Islet precursor cell (in vitro differentiated cells): ENCODE data around the gene RALGPS1.

Experiments used
- DNase-seq: peaks from one replicate; pipeline ENCODE4 v3.0.0-alpha.2; 2018

The RALGPS1 gene

DNA sequence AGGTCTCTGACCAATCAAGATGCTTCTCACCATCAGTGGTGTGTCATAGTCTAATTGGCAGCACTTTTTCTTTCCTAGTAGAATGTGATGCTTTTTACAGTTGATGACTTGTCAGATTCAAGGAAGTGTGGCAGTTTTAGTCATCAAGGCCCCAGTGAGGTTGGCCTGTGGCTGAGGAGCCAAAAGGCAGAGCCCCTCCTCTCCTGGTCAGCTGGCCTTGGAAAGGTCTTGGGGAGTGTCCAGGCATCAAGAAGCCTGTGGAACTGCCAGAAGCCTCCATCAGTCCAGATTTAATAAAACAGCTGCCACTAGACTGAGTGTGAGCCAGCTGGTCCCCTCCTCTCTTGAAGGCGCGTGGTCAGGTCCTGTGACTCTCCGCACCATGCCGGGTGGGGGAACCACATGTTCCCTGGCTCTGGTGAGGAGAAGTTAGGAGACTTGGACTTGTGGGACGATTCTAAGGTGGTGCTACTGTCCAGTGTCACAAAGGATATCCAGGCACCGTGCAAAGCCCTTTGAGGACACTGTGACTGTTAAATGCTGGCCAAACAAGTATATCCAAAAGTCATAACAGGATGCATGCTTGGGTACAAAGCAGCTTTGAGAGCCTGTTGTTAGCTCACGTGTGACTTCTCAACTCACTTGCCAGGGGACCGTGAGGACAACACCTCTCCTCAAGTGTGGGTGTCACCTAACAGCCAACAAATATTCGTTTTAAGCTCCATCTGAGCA lies 213.9 kb downstream of the RALGPS1 start:
- no peak for DNase-seq

DNA sequence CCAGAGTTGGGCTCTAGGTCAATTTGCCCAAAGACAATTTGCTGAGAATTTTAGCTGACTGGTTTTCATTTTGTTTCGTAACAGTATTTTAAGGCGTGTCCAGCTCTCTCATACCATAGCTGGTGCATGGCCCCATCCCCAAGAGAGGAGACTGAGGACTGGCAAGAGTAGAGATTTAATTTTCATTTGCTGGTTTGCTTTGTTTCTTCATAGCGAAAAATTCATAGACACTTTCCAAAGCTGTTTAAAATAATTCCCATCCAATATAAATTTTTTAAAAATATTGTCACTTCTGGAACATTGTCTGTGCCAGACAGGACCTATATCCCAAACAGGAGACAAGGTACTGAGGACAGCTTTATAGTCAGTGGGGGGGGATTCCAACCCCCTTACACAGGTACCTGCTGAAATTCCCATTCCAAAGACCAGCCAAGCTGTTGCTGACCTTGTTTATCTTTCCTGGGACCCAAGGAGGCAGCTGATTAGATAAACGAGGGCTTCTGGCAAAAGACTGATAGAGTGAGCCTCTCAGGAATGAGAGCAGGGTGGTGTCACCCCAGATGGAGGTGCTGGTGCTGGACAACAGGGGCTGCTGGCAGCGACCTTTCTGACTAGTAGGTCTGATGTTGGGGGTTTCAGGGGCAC lies 214.6 kb downstream of the RALGPS1 start:
- DNase-seq: no peak

DNA sequence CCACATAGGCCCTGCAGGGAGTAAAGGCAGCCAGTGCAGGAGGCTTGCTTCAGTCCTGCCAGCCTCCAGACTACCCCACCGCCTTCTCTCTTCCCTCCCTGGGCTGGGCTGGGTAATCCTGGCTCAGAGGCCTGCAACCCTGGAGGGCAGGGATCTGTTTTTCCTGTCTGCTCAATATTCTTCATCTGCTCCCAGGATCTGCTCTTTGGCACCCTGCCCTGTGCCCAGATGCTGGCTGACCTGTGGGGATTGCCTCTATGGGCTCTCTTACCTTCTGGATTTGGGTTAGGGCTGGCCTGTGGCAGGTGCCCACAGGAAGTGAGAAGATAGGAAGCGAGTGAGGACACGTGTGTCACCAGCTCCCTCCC lies 215.1 kb downstream of the RALGPS1 start:
- DNase-seq: no peak

DNA sequence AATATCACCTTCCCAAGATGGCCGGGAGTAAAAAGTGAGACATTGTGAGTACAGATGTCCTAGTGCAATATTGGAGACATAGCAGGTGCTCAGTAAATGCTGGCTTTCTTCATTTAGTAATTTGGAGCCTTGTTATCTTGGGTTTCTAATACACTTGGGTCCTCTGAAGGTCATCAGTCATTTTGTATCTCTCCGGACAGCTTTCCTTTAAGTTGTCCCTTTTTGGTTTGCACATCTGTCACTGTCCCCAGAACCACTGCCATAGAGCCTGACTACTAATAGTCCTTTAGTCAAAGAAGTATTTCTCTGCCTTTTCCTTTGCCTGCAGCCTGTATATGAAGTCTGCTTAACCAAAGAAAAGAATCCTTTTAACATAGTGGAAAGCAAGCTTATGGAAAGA lies 215.7 kb downstream of the RALGPS1 start:
- DNase-seq: no peak

DNA sequence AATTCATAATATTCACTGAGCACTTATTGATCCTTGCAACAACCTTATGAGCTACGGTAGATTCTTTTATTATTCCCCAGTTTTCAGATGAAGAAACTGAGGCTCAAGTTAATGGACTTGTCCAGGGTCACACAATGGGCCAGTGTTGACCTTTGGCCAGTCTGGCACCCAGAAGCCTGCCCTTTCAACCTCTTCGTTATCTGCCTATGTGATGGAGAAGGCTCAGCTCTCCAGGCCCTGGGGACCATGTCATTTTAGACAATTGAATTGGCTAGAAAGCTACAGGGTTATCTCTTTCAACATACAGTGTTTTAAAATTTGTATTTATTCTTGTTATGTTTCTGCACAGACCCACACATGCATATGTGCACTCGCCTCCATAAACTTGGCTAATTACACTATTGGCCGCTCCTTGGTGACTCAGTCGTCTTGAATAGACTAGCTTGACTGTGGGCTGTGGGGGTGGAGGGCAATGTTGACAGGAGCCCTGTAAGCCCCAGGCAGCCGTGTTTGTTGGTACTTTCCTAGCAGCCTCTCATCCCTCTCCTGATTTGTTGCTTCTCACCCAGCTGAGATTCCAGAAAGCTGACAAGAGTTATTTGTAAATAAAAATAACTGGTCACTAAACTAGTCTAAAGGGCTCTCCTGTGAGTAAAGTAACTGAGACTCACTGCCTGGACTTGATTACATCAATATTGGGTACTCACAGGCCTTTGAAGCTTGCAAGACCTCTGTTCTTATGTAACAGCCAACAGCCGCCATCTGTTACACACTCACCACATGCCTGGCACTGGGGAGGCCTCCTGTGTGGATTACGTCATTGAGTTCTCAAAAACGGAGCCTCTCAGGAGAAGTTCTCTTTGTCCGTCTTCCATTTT lies 216.3 kb downstream of the RALGPS1 start:
- peak; percentile 71 for DNase-seq

DNA sequence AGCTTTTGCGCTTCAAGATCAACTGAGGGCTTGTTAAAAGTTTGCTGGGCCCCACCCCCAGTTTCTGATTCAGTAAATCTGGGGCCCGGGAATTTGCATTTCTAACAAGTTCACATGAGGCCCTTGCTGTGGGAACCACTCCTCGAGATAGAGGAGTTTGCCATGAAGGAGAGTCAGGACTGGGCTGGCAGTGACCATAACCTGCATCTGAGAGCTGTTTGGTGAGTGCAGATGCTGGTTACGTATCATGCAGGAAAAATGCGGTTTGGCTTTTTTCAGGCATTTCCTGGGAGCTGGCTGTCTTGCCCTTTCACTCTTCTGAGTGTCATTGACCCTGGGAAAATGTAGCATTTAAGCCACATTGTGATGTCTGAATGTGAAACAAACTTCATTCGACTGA lies 217.3 kb downstream of the RALGPS1 start:
- DNase-seq: peak; percentile 88

DNA sequence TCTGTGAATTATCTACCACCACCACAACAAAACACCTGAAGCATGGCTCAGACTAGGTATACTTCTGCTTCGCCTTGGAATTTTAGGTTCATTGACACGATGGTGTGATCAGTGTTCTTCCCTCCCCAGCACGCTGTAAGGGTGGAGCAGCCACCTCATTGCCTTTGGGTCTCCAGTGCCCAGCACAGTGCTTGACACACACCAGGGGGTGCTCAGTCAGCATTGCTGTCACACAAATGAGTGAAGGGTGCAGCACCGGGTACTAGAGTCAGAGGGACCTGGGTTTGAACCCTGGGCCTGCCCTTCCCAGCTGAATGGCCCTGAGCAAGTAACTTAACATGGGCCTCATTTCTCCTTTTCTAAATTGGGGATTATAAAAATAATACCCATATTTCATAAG lies 217.8 kb downstream of the RALGPS1 start:
- DNase-seq: peak; percentile 53

DNA sequence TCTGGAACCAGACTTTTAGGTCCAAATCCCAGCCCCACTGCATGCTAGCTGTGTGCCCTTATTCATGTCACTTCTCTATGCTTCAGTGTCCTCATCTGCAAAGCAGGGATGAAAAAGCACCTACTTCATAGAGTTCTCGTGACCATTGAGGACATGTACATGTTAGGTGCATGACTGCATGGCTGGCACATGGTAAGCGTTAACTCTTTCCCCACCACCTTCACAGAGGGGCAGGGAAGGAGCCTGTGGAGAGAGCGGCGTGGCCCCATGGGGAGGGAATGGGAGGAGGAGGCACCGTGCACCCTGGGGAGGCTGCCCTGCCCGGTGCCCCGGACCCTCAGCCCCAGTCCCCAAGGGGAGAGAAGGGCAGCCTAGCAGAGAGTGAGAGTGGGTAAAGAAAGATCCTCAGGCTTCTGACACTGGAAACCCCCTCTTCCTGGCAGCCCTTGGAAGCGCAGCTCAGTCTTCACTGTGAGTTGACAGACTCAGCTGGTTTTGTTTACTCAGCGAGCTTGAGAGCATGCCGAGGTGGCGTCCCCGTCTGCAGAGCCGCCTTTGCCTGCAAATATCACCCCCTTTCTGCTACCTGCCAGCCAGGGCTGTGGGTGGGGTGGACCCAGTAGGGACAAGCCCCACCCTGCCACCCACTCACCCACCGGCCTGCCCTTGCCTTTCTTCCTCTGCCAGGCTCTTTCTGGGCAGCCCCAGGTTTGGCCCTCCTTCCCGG lies 218.5 kb downstream of the RALGPS1 start:
- DNase-seq: peak; percentile 67

DNA sequence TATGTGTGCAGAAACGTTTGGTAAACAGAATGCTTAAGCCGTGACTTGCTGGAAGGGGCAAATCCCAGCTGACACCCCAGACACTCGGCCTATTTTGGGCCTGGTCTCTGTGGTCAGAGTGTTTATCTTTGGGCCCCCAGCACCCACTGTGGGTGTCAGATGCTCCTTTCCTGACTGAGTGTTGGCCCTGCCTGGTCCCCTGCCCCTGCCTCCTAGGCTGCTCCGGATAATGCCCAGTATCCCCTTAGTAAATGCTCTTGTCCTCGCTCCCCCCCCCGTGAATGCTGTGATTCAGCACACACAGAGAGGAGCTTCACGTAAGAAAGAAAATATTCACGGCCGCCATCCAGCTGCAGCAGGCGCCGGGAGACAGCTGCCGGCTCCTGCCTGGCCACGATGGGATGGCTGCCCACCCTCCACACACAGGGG lies 219.2 kb downstream of the RALGPS1 start:
- peak; percentile 79 for DNase-seq

DNA sequence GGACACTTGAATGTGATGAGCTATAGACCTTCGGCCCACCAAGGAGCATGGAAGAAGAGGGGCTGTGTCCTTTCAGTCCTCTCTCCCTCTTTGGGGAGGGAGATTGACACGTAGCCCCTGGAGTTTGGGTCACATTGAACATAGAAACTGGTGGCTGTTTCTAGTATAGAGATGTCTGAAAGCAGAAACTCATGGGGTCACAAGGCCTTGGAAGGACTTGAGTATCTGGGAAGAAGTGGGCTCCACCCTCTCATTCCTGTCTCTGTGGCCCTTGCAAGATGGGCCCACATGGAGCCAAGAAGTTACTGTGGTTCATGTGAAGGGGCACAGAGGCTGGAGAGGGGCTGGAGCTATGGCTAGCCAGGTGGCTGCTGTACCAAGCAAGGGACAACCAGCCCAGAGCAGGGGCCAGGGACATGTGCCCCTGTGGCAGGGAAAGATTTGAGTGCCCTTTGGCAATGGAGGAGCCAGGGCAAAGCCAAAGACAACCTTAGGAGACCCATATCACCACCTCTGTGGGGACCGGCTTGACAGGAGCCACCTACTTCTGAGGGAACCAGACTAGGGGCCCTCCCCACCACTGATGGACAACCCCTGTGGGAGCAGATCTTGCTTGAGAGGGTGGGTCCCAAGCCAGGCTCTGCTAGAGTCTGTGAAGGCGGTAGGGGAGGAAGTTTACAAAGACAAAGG lies 220.6 kb downstream of the RALGPS1 start:
- DNase-seq: peak; percentile 51

DNA sequence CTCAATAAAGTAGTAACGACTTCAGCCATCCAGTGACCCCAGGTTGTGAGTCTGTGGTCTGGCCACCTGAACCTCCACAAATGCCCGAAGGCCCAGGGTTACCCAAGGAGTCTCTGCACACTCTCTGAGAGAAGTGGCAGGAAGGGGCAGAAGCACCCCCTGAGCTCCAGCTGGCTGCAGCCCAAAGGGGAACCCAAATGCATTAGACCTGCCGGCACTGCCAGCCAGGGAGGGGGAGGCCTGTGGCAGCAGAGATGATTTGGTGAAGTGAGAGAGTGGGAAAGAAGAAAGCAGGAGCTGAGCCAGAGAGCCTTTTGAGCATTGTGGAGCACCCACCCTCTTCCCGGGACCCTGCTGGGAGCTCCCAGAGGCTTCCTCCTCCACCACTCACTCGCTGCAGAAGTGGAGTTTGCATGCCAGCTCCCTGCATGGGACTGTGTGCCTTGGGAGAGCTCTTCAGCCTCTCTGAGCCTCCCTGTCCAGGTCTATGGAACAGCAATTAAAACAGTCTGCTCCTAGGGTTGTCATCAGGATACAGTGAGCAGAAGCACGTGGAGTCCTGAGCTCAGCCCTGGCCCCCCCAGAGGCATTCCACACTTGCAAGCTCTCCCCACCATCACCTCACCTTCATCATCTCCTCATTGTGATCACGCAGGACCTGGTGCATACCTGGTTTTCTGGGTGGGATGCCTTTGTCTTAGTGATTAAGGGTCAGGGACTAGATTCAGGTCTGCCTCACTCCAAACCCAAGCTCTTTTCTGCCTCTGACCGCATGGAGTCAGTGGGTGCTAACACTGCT lies 221.7 kb downstream of the RALGPS1 start:
- DNase-seq: peak; percentile 46

DNA sequence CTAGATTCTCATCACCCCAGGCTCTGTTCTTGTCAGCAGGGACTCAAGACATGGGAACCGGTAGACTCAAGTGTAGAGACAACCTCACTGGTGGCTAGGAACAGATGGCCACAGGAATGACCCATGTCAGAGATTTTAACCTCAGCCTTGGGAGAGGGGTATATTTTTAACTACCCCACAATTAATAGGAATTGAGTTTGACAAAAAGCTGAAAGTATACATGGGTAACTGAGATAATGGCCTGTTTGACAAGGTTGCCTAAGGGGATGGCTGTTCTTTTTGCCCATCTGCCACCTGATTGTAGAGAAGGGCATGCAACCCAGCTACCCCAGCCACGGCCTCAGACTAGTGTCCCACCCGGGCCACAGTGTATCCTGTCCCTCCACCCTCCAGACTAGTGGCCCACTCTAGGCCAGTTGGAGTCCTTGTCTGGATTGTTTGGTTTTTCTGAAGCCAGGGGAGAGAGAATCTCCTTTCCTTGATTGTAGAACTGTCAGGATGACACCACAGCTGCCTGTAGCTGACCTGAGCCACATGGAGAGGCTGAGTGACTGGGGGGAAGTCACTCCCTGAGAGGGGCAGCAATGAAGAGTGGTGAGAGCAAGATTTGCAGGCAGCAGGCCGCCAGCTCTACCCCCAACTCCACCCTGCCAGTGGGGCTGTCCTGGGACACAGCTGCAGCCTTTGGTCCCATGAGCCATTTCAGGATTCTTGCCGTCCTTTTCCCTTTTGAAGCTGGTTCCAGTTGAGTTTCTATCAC lies 222.5 kb downstream of the RALGPS1 start:
- DNase-seq: peak; percentile 33

DNA sequence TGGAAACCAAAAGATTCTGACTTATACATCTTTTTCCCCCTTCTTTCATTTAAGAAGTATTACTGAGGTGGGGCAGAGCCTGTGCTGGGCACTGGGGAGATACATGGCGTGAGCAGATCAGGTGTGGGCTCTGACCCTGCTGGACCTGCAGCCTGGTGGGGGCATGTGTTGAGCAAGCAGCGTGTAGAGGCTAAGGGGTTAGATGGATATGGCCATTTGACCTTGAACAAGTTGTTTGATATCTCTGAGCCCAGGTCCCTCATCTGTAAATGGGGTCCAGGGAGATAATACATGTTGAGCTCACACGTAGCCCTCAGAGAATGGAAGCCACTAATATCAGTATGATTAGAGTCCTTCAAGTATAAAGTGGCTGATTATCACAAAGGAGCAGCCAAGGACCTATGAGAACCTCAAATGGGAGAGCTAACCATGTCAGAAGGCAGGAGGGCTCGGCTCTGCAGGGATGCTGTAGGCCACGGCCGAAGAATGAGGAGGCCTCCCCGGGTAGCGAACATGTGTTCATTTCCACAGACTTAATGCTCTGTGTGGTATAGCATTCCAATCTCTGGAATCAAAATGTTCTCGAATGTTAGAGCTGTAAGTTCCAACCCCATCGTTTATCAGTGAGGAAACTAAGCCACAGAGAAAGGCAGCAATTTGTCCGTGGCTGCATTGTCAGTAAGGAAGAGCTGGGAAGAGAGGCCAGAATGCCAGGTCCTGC lies 223.2 kb downstream of the RALGPS1 start:
- DNase-seq: peak; percentile 30

DNA sequence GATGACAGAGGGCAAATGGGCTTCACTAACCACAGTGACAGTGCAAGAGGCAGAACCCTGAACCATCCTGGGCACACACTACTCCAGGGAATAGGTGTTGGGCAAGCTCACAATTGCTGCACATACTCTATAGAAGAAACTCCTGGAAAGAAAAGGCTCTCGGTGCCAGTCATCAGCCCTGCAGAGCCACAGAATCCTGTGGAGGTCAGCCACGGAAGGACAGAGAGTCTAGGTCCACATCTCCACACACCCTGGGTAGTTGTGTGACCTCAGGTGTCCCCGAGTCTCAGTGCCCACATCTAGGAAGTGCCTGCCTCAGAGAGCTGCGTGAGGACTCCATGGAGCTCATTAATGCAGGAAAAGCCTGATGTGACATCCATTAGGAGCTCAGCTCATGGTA lies 223.9 kb downstream of the RALGPS1 start:
- DNase-seq: peak; percentile 35

DNA sequence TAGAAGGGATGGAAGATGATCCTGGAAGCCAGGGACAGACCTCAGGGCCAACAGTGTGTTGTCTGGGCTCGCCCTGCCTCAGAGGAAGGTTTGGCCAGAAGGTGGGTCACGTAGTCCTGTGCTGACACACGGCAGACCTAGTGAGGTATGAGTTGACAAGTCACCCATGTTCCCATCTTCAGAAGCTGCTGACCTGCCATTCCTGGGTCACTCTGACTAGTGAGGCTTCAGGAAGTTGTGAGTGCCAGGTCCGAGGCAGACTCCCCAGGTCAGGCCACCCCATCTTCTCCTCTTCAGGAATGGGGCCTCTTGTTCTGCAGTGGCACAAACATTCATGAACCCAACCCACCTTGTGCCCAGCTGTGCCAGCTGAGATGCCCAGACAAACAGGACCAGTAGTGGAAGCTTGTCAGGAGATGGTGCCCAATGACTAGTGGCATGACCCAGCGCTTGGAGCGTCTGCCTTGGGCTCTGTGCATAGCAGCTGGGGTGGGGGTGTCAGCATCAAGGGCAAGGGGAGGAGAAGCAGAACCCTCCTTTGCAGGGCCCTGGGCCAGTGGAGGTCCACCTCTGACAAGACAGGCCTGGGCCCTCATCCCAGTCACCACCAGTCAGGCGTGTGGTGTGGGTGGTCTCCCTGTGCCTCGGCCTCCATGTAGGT lies 224.6 kb downstream of the RALGPS1 start:
- DNase-seq: peak; percentile 55

DNA sequence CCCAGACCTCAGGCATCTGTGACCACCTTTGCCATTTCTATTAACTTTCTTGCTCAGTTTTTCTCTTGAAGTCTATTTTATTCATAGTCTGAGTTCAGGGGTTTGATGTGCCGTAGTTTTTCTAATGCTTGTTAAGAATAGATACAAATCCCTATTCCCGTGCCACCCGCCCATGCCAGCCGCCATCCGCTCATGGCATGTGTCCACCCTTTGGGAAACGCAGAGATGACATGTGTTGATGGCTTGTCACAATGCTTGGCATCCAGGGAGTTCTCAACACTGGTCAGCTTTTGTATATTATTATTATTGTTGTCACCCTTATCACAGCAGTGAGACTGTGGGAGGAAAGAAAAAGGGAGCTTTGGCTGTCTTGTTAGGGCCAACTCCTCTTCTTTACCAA lies 225.2 kb downstream of the RALGPS1 start:
- no peak for DNase-seq

DNA sequence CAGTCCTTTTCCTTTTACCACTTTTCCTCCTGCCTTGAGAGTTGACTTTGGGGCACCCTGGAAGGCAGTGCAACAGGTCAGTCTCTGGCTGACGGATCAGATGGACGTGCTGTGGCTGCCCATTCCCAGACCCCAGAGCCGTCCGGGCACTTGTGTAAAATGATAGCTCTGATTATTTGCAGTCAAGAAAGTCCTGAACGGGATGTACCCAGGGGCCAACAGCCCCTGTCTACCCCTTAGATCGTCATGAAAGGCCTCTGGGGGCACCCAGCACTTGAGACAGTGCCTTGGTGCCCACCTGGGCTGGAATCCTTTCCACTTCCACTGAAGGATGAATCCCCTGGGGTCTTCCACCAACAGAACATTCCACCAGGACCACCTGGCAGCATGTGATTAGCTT lies 225.6 kb downstream of the RALGPS1 start:
- no peak for DNase-seq

DNA sequence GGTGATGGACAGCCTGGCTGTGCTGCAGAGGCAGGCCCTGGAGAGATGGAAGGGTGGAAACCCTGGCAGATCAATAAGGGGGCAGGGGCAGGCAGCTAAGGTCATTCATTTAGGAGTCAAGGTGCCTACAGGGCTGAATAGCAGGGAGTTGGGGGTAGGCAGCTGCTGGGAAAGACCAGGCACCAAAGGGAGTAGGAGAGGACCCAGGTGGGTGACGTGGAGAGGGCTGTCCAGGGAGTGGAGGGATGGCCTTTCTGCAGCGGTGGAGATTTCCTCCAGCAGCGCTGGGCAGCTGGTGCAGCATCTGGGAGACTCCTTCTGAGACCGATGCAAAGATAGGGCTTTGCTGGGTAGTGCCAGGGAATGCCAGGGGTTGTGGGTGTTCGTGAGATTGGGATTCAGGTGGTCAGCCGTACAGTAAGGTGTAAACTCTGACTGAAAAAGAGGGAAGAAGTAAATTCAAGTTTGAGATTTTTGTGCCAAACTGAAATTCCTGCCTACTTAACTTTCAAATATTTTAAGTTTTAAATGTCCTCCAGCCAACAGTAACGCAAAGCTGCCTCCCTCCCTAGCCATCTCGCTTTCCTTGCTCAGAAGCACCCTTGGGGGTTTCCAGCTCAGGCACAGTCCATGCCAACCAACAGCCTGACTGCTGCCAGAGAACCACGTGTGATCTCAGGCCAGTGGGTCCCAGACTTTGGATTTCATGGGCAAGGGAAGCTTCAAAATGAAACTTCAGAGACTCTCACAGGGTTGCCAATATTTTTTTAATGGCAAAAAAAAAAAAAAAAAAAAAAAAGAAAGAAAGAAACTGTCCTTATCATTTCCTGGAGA lies 226.5 kb downstream of the RALGPS1 start:
- DNase-seq: no peak

DNA sequence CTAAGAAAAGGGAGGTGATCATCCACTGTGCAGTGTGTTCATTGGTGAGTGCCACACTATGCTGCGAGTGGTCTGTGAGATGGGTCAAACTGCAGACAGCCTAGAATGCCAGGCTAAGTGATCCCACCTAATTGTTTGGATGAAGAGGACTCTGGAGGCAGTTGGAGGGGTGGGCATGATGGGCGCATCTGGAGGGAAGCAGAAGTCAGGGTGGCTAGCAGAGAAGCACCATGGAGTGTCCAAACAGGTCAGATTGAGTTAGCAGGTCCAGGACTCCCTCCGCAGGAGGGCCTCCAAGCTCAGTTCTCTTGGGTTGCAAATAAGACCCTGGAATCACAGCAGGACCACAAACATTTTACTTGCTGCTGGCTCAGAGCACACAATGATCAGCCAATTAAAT lies 227.7 kb downstream of the RALGPS1 start:
- DNase-seq: no peak
